Activated gamma-delta T cell treated with Interleukin-2 at 50 U/mL for 16 hours (primary cell): ENCODE results near the gene RFX4.

ENCODE experiments used
- DNase-seq: peaks from one replicate; pipeline ENCODE4 v3.0.0-alpha.2; 2020

Gene RFX4

GRCh38 chr12:106767954-106768822, 185.4 kb downstream of the RFX4 start:
- no peak for DNase-seq

GRCh38 chr12:106769078-106769477, 186.3 kb downstream of the RFX4 start:
- DNase-seq, result no peak

- DNase-seq, result no peak
Observed at GRCh38 chr12:106769546-106769945, 186.7 kb downstream of the RFX4 start.

GRCh38 chr12:106771425-106771824, 188.6 kb downstream of the RFX4 start:
- no peak for DNase-seq

GRCh38 chr12:106773286-106774004, 190.6 kb downstream of the RFX4 start:
- no peak for DNase-seq

GRCh38 chr12:106774005-106774807, 191.4 kb downstream of the RFX4 start, which contains the start of gene RIC8B:
Gene RIC8B, plus strand, starts transcription at chr12:106774682. Its CDS starts 64 bp downstream, at chr12:106774746.
- peak; percentile 68 for DNase-seq

GRCh38 chr12:106774808-106775524, 192.2 kb downstream of the RFX4 start:
- peak; percentile 12 for DNase-seq

GRCh38 chr12:106776897-106777296, 194.1 kb downstream of the RFX4 start:
- no peak for DNase-seq

- no peak for DNase-seq
Observed at GRCh38 chr12:106780010-106780631, 197.3 kb downstream of the RFX4 start.

- no peak for DNase-seq
Observed at GRCh38 chr12:106782619-106783018, 199.8 kb downstream of the RFX4 start.

GRCh38 chr12:106783515-106783914, 200.7 kb downstream of the RFX4 start:
- no peak for DNase-seq

GRCh38 chr12:106790020-106790419, 207.2 kb downstream of the RFX4 start:
- no peak for DNase-seq

- no peak for DNase-seq
Observed at GRCh38 chr12:106791531-106791930, 208.7 kb downstream of the RFX4 start.

- no peak for DNase-seq
Observed at GRCh38 chr12:106794369-106794768, 211.6 kb downstream of the RFX4 start.

GRCh38 chr12:106801167-106801708, 218.4 kb downstream of the RFX4 start:
- no peak for DNase-seq

GRCh38 chr12:106801830-106802533, 219.2 kb downstream of the RFX4 start:
- no peak for DNase-seq

GRCh38 chr12:106804668-106805067, 221.9 kb downstream of the RFX4 start:
- no peak for DNase-seq
